Measurements from ENCODE around the gene JPT2.

Gene JPT2

GRCh38 chr16:1749152-1750117 lies 71.4 kb downstream of the JPT2 start:
- DNase-seq (ENCODE audit: extremely low read depth in 1 of 2, low read depth in 1 of 2), result no peak
